HepG2 (cell line): ENCODE data around the gene KL. TPM values are rescaled to one million over a fixed set of nuclear protein-coding genes. Genes with fewer than 3 reads are reported as not detected.

Source experiments
- ATAC-seq: fragments of 200-7000 bp; cut with Tn5 transposase; 3 replicates; pipeline ENCODE4 v1.9.1; 2020; ENCODE audit warnings: mild to moderate bottlenecking, moderate library complexity
- BruUV-seq: library from RNA; stranded (reverse); fragments of 400-500 nt; replicated peaks from 2 replicates; lab custom pipeline; 2021; lab: Mats Ljungman, UMichigan
- CTCF ChIA-PET: fragments of 300-600 bp; formaldehyde crosslinking; extraction: SDS; loops from one replicate; lab custom pipeline; 2021; ENCODE audit warnings: low total read pairs, inconsistent platforms, low intra/inter-chr PET ratio; lab: Yijun Ruan, JAX
- POLR2A ChIA-PET: fragments of 350-600 bp; sonication (Branson Sonifier 250); formaldehyde crosslinking; loops from one replicate; lab custom pipeline; 2020; ENCODE audit warnings: antibody characterized with exemption, inconsistent platforms; lab: Yijun Ruan, JAX
- DNase-seq: peaks from one replicate; pipeline ENCODE4 v3.0.0-alpha.2; 2015; ENCODE audit warnings: low spot score
- FAIRE-seq: peaks from 3 replicates; lab custom pipeline; 2011; peaks lifted over from hg19 to GRCh38; lab: Jason Lieb, UNC
- H2AFZ ChIP-seq: one replicate; pipeline ENCODE4 v1.6.1; 2011; ENCODE audit warnings: low read length, inconsistent platforms
- H3K27ac ChIP-seq: fragments of 300-600 bp; 3 replicates; pipeline ENCODE4 v1.8.0; 2011; ENCODE audit warnings: mixed run types, mild to moderate bottlenecking, mixed read lengths, low read length, inconsistent platforms; ENCODE audit not compliant: insufficient read depth; ENCODE audit errors: extremely low read length
- H3K27me3 ChIP-seq, 2 experiments: fragments of 200-600 bp in 1 of 2; 2 replicates in 1 of 2; 3 replicates in 1 of 2; pipeline versions ENCODE4 v1.6.0 to v1.8.0; 2011; ENCODE audit warnings: low read length in 2 of 2, mild to moderate bottlenecking in 2 of 2, moderate library complexity in 2 of 2, inconsistent platforms in 1 of 2; ENCODE audit not compliant: insufficient read depth in 2 of 2, control insufficient read depth in 1 of 2
- H3K36me3 ChIP-seq, 2 experiments: fragments of 200-600 bp in 1 of 2; replicated peaks in 1 of 2; 2 replicates in 1 of 2; 3 replicates in 1 of 2; pipeline versions ENCODE4 v1.5.1 to v1.8.0; 2011; ENCODE audit warnings: low read length in 2 of 2, inconsistent platforms in 1 of 2; ENCODE audit not compliant: insufficient read depth in 2 of 2, control insufficient read depth in 1 of 2
- H3K4me1 ChIP-seq: 2 replicates; pipeline ENCODE4 v1.5.1; 2012; ENCODE audit warnings: low read length, inconsistent platforms; ENCODE audit not compliant: insufficient read depth
- H3K4me2 ChIP-seq: 2 replicates; pipeline ENCODE4 v1.6.0; 2011; ENCODE audit warnings: low read depth, low read length, inconsistent platforms
- H3K4me3 ChIP-seq, 3 experiments: fragments of 200-600 bp in 1 of 3; sonication (generic), shearing (Covaris generic) in 1 of 3; replicated peaks in 1 of 3; 2 replicates each; pipeline ENCODE4 v1.5.1; 2011 to 2016; ENCODE audit warnings: low read length in 3 of 3, inconsistent platforms in 2 of 3, low read depth in 2 of 3, mild to moderate bottlenecking in 2 of 3, control low read depth in 1 of 3, mixed read lengths in 1 of 3; ENCODE audit not compliant: insufficient read depth in 1 of 3
- H3K79me2 ChIP-seq: one replicate; pipeline ENCODE4 v1.6.1; 2011; ENCODE audit warnings: low read length, inconsistent platforms; ENCODE audit not compliant: insufficient read depth
- H3K9ac ChIP-seq: 2 replicates; pipeline ENCODE4 v1.6.0; 2011; ENCODE audit warnings: mild to moderate bottlenecking, low read depth, low read length, inconsistent platforms; ENCODE audit not compliant: insufficient read depth
- H3K9me3 ChIP-seq: 2 replicates; pipeline ENCODE4 v1.5.1; 2012; ENCODE audit warnings: mild to moderate bottlenecking, low read length
- H4K20me1 ChIP-seq: 2 replicates; pipeline ENCODE4 v1.6.0; 2011; ENCODE audit warnings: inconsistent platforms, mild to moderate bottlenecking, low read length, moderate library complexity; ENCODE audit not compliant: insufficient read depth
- CBX2 ChIP-seq, 2 experiments: fragments of 200-600 bp in 1 of 2; sonication (generic); formaldehyde crosslinking in 1 of 2; IDR thresholded peaks; 2 replicates each; pipeline versions ENCODE4 v1.7.0 to v1.8.1; 2018 to 2022; ENCODE audit warnings: low read depth in 2 of 2, low read length in 1 of 2, mild to moderate bottlenecking in 1 of 2, missing genetic modification reagents in 1 of 2
- TBX2 ChIP-seq: sonication (generic); formaldehyde crosslinking; IDR thresholded peaks from 2 replicates; pipeline ENCODE4 v1.5.0; 2020; ENCODE audit warnings: missing genetic modification reagents, mild to moderate bottlenecking, borderline replicate concordance
- TEAD2 ChIP-seq: sonication (generic); formaldehyde crosslinking; IDR thresholded peaks from 2 replicates; pipeline ENCODE4 v1.9.0; 2021; ENCODE audit warnings: missing genetic modification reagents
- ZNF556 ChIP-seq: sonication (generic); formaldehyde crosslinking; IDR thresholded peaks from 2 replicates; pipeline ENCODE4 v1.4.0; 2020; ENCODE audit warnings: mild to moderate bottlenecking, missing genetic modification reagents, borderline replicate concordance
- ZNF75D ChIP-seq: sonication (generic); formaldehyde crosslinking; IDR thresholded peaks from 2 replicates; pipeline ENCODE4 v1.8.1; 2023; ENCODE audit warnings: missing genetic modification reagents, mild to moderate bottlenecking, borderline replicate concordance
- ZSCAN30 ChIP-seq: sonication (generic); formaldehyde crosslinking; IDR thresholded peaks from 2 replicates; pipeline ENCODE4 v1.5.0; 2020; ENCODE audit warnings: mild to moderate bottlenecking, missing genetic modification reagents
- WGBS: methylation state at CpG from one replicate; pipeline ENCODE4 v1.1.6; 2017; ENCODE audit warnings: low lambda C conversion rate; 5-methylcytosine and 5-hydroxymethylcytosine counted together
- in situ Hi-C: cut with HindIII; loops from 2 replicates; pipeline ENCODE4 v1.10.0; 2017; ENCODE audit warnings: low pct_unique_long_range_greater_than_20kb; ENCODE audit not compliant: extremely low pct_ligation_motif_present
- intact Hi-C: fragments of 100-400 bp; cut with micrococcal nuclease; formaldehyde crosslinking; loops from one replicate; pipeline ENCODE4 v1.10.0; 2022; ENCODE audit not compliant: unreplicated experiment
- polyA plus RNA-seq, 8 experiments: library from polyadenylated mRNA; depleted of rRNA in 3 of 8; stranded (reverse) in 7 of 8; unstranded in 1 of 8; fragments of >200 nt; fragmentation: Illumina TruSeq in 4 of 8; extraction: Trizol in 4 of 8; gene quantifications; 2 replicates each; pipeline versions ENCODE4 v1.2.1 to v1.2.3, GENCODE V29; 2011 to 2016; ENCODE audit warnings: low read depth in 4 of 8, missing spikeins in 1 of 8, mixed read lengths in 1 of 8; ENCODE audit not compliant: insufficient read depth in 1 of 8
- total RNA-seq, 5 experiments: library from RNA; depleted of rRNA; stranded (reverse); fragments of >200 nt; fragmentation: Illumina TruSeq; extraction: Trizol; gene quantifications; 2 replicates each; pipeline ENCODE4 v1.2.3, GENCODE V29; 2016; ENCODE audit warnings: low read depth in 1 of 5
- TF ChIP-seq, protein P1 (sequence below): sonication (generic); formaldehyde crosslinking; IDR thresholded peaks from 2 replicates; pipeline ENCODE4 v1.4.0; 2020; ENCODE audit warnings: missing genetic modification reagents, low read depth, mild to moderate bottlenecking, borderline replicate concordance
- TF ChIP-seq, protein P2 (sequence below): sonication (generic); formaldehyde crosslinking; IDR thresholded peaks from 2 replicates; pipeline ENCODE4 v1.5.0; 2020; ENCODE audit warnings: missing genetic modification reagents
- TF ChIP-seq, protein P3 (sequence below): sonication (generic); formaldehyde crosslinking; IDR thresholded peaks from 2 replicates; pipeline ENCODE4 v1.4.0; 2020; ENCODE audit warnings: missing genetic modification reagents
- TF ChIP-seq, protein P4 (sequence below): sonication (generic); formaldehyde crosslinking; IDR thresholded peaks from 2 replicates; pipeline ENCODE4 v1.5.0; 2020; ENCODE audit warnings: mild to moderate bottlenecking, missing genetic modification reagents

KL gene
- total and polyA plus RNA-seq, 2 of the 13 experiments (the other 11 are each of a cell fraction or from before 2014, with no cell fraction given): not detected

DNA sequence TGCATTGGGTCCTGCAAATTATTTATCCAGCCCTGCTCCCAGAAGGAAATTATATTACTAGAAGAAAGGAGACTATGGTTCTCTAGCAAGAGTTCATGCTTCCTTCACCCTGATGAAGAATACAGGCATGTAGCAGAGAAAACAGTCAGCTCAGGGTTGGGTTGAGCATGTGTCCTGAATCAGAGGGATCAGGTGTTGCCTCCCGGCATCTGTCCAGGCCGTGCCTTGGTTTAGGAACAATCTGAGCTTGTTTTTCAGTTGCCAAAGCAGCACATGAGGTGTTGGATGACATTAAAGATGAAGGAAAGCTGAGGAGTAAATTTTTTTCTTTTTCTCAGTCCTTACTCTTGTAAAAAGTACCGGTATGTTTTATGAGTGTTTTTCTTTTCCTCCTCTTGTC lies 62.0 kb downstream of the KL start (continued):
- TF ChIP-seq, protein P1, sequence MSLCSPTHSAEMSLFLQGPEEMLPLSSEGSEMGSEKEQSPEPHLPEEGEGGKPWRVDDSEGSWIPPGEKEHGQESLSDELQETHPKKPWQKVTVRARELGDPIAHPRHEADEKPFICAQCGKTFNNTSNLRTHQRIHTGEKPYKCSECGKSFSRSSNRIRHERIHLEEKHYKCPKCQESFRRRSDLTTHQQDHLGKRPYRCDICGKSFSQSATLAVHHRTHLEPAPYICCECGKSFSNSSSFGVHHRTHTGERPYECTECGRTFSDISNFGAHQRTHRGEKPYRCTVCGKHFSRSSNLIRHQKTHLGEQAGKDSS (CRISPR knock-in tag): no peak
- TF ChIP-seq ZNF556 (CRISPR knock-in tag) (no peak), ZSCAN30 (CRISPR knock-in tag) (no peak), ZNF75D (CRISPR knock-in tag) (no peak), TBX2 (no peak), TEAD2 (CRISPR knock-in tag) (no peak)
- TF ChIP-seq, protein P2, sequence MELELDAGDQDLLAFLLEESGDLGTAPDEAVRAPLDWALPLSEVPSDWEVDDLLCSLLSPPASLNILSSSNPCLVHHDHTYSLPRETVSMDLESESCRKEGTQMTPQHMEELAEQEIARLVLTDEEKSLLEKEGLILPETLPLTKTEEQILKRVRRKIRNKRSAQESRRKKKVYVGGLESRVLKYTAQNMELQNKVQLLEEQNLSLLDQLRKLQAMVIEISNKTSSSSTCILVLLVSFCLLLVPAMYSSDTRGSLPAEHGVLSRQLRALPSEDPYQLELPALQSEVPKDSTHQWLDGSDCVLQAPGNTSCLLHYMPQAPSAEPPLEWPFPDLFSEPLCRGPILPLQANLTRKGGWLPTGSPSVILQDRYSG: no peak

DNA sequence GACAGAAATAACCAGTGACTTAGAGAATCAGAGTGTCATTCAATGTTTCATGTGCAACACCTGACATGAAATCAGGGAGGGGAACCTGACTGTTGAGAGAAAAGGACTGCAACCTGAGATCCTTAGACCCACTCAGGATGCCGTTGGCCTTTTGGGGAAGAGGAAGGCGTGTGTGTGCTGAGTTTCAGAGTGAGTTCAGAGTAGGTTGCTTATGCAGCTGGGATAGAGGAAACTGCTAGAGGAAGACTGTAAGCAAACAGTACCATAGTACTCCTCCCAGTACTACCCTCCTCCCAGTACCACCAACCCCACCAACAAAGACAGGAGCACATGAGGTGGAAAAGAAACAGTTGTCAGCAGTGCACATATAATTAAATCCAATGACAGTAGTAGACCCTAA lies 63.7 kb downstream of the KL start:
- WGBS: 55% methylated on average over 2 of the region's 2 CpGs
- DNase-seq (no peak), ATAC-seq (no peak), FAIRE-seq (no peak)
- ChIA-PET CTCF (no interaction called here), POLR2A (no interaction called here)
- no peak overlapping the region for H2AFZ ChIP-seq
- H3K4me3 ChIP-seq: no peak overlapping the region
- intact Hi-C loops (no loop called here), in situ Hi-C loops (no loop called here)
- no TSS peak for BruUV-seq
- peaks cover 4% of the 10 kb centered on the region; the same call in 1 of the 2 replicates for H3K4me1 ChIP-seq
- no peak overlapping the region for H3K27ac ChIP-seq
- no peak overlapping the region for H3K9ac ChIP-seq
- TF ChIP-seq, protein P3, sequence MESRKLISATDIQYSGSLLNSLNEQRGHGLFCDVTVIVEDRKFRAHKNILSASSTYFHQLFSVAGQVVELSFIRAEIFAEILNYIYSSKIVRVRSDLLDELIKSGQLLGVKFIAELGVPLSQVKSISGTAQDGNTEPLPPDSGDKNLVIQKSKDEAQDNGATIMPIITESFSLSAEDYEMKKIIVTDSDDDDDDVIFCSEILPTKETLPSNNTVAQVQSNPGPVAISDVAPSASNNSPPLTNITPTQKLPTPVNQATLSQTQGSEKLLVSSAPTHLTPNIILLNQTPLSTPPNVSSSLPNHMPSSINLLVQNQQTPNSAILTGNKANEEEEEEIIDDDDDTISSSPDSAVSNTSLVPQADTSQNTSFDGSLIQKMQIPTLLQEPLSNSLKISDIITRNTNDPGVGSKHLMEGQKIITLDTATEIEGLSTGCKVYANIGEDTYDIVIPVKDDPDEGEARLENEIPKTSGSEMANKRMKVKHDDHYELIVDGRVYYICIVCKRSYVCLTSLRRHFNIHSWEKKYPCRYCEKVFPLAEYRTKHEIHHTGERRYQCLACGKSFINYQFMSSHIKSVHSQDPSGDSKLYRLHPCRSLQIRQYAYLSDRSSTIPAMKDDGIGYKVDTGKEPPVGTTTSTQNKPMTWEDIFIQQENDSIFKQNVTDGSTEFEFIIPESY: no peak
- TF ChIP-seq, protein P4, sequence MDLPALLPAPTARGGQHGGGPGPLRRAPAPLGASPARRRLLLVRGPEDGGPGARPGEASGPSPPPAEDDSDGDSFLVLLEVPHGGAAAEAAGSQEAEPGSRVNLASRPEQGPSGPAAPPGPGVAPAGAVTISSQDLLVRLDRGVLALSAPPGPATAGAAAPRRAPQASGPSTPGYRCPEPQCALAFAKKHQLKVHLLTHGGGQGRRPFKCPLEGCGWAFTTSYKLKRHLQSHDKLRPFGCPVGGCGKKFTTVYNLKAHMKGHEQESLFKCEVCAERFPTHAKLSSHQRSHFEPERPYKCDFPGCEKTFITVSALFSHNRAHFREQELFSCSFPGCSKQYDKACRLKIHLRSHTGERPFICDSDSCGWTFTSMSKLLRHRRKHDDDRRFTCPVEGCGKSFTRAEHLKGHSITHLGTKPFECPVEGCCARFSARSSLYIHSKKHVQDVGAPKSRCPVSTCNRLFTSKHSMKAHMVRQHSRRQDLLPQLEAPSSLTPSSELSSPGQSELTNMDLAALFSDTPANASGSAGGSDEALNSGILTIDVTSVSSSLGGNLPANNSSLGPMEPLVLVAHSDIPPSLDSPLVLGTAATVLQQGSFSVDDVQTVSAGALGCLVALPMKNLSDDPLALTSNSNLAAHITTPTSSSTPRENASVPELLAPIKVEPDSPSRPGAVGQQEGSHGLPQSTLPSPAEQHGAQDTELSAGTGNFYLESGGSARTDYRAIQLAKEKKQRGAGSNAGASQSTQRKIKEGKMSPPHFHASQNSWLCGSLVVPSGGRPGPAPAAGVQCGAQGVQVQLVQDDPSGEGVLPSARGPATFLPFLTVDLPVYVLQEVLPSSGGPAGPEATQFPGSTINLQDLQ (CRISPR knock-in tag): no peak
- TF ChIP-seq CBX2 (IDR thresholded peaks at IDR 0.05; ENCODE audit: low read depth, low read length): no peak
- TF ChIP-seq CBX2 (CRISPR knock-in tag; IDR thresholded peaks at IDR 0.05; ENCODE audit: low read depth): no peak
- H3K4me2 ChIP-seq: no peak overlapping the region
- H3K36me3 ChIP-seq: no peaks in the 10 kb centered on the region
- H4K20me1 ChIP-seq: no peaks in the 10 kb centered on the region
- H3K79me2 ChIP-seq: no peaks in the 10 kb centered on the region
- H3K27me3 ChIP-seq: no peaks in the 10 kb centered on the region
- H3K9me3 ChIP-seq: no peaks in the 10 kb centered on the region
